GM21825 (cell line): Measurements from ENCODE around the gene USF1.
"Not testable (repeated sequence)": the region's sequence is repeated elsewhere in the genome, so short reads cannot be mapped to it uniquely, and the experiment has no call there.

Source experiments
- ATAC-seq: cut with Tn5 transposase; IDR thresholded peaks from one replicate; pipeline ENCODE4 v1.9.1; 2021; ENCODE audit warnings: mild to moderate bottlenecking, moderate library complexity; ENCODE audit not compliant: unreplicated experiment

Gene USF1

GRCh38 chr1:161079436-161080110 lies 33.8 kb upstream of the USF1 start:
- ATAC-seq, result no peak

DNA sequence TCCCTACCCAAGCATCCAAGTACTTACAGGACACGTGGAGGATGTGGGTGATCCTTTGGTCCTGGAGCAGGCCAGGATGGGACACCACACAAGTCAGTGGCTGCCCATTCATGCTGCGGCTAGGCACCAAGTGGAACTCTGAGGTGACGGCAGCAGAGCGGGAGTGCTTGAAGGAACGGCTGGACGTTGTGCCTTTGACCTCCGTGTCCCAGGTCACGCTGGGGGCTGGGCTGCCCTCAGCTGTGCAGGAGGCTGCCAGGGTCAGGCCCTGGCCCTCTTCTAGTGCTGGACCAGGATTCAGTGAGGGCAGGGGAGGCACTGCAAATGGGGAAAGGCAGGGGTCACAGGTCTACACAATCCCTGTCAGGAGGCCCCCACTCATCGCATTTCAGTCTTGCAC lies 31.6 kb upstream of the USF1 start:
- no peak for ATAC-seq

DNA sequence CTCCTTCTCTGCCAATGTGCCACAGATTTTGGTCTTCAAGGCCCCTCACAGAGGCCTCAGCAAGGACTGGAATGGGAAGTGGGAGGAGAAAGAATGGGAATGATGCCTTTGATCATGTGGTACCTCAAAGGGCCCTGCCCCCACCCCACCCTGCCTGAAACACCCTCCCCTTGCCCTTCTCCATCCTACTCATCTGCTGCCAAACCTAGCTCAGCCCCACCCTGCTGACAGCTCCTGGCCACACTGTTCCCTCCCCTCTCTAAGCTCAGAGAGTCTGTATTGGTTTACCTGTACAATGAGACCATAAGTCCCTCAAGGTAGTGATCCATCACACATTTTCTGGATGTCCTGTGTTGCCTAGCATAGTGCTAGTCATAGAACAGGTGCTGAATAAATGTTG lies 30.6 kb upstream of the USF1 start:
- ATAC-seq, result no peak

DNA sequence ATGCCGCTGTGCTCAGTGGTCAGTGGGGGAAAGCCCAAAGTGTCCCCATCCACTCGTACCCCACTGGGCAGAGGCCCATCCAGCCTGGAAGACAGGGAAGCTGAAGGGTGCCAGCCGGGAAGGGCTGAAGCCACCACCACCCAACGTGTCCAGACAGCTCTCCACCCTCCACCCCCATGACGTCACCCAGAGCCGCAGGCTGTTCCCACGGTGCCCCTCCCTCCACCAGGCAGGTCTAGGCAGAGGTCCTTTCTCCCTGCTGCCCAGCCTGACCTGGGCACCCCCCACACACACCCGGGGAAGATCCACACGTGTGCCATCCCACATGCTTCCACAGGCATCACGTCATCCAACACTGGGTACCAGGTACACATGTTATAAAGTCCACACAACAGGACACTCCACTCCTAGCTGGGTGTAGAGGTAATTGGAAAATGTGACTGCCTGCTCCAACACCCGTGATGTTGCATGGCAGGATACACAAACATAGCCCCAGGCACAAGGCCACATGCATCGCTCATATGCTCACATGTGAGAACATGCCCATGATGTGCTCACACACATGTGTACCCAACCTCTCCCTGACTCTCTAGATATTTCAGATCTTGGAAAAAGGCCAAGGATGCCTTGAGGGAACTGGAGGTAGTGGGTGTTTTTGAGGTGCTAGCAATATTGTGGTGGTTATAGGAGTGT lies 29.0 kb upstream of the USF1 start:
- no peak for ATAC-seq

GRCh38 chr1:161073474-161074121 lies 27.8 kb upstream of the USF1 start:
- no peak for ATAC-seq

DNA sequence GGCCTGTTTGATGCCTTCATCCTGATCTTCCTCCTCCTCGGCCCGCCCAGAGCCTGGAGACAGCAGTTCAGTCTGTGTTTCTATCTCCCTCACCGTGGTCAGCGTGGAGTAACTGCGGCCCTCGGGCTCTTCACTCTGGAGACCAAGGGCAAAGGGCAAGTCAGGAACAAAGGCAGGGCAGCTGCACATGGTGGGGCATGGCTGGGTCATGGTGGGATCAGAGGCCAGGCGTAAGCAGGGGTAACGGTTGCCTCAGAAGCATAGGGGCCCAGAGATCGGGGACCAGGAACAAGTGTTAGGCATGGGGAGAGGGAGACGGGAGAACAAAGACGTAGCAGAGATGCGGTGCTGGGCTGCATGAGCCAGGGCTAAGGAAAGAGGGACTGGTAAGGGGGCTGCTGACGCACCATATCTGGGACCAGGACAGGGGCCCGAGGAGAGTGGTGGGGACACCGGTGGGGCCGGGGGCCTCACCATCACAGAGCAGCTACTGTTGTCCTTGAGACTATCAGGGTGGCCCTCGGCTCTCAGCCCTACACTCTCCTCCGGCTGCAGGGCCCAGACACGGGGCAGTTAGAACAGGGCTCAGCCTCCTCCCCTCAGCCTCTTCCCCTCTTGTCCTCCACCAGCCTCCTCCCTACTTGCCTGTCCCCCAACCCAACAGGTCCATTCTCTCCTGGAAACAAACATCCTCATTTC lies 27.1 kb upstream of the USF1 start:
- ATAC-seq, result no peak

- no peak for ATAC-seq
These were observed 26.2 kb upstream of the USF1 start for GRCh38 chr1:161071886-161072371.

GRCh38 chr1:161070761-161071160 lies 25.0 kb upstream of the USF1 start:
- no peak for ATAC-seq

DNA sequence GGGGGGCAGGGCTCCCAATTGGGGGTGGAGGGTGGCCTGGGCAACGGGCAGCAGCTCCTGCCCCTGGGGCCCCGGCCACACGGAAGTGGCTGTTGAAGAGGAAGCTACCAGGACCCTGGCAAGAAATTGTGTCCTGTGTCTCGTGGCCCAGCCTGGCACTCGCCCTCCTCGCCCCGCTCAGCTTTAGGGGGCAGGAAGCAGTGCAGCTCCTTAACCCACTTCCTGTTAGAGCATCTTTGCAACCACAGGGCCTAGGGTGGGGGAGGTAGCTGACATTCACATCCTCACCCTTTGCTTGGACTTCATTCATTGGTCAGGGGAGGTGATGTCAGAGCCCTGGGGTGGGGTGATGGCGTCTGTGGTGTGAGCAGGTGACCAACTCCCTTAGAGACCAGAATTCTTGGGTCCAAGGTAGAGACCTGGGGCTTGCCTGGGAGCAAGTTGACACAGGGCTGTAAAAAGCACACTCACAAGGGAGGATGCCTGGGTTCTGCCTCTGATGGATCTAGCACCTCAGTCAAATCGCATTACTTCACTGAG lies 24.0 kb upstream of the USF1 start, which contains the start of gene ARHGAP30:
ARHGAP30 (minus strand) TSS at position 161 of the 540 bp plus-strand sequence. CDS start 267 bp downstream, outside the sequence.
- peak; percentile 79 for ATAC-seq

DNA sequence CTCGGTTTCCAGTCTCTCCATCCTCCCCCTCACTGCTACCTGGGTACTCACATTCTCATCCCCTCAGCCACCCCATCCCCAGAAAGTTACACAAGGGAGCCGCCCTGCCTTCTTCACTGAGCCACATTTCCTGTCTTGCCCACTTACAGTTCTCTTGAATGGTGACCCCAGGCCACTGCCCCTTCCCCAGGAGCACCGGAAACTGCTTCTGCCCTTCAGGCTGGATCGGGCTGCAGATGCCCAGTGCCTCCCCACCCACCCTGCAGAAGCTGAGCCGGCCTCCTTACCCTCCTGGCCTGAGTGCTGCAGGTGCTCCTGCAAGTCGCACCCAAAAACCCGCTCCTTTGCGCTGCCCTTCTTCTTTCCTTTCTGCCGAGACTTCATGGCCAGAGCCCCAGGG lies 23.5 kb upstream of the USF1 start:
- ATAC-seq, result peak; percentile 3

DNA sequence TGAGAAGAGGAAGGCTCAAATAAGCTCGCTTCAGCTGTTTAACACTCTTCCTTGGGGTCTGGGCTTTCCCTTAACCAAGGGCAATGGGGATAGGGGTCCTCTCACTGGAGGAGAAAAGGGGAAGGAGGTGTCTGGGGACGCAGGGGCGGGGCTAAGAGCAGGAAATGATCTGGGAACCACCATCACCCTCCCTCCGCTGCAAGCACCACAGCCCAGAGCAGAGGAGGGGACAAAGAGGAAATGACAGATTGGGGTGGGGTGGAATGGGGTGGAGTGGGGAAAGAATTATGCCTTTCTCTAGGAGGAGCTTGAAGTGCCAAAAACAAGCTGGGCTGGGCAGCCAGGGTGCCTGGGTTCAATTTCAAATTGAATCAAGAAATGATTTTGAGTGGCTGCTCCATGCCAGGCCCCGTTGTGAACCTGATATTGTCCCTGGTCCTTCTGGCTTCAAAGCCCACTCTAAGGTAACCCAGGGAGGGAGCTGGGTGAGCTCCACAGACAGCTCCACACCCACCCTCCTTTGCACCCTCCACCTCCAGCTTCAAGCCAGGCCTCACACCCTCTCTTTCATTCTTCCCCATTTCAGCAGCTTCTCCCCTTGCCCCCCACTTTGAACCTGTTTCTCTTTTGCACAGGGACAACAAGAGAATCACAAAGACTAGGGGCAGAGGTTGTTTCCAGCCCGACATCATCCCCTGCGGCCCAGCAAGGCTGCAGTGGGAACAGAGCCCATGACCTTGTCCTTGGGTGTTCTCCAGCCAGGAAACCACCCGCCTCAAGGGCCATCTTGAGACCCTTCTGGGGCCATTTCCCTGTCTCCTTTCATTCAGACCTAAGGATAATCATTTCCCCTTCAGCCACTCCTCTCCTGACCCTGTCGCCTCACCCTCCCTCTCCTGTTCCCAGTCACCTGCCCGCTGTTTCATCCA lies 22.8 kb upstream of the USF1 start:
- ATAC-seq, result peak; percentile 57

GRCh38 chr1:161066694-161067093 lies 20.9 kb upstream of the USF1 start:
- no peak for ATAC-seq

- ATAC-seq, result not testable (repeated sequence)
These were observed 19.9 kb upstream of the USF1 start for GRCh38 chr1:161065681-161066080.

GRCh38 chr1:161063936-161064335 lies 18.2 kb upstream of the USF1 start:
- ATAC-seq, result not testable (repeated sequence)

DNA sequence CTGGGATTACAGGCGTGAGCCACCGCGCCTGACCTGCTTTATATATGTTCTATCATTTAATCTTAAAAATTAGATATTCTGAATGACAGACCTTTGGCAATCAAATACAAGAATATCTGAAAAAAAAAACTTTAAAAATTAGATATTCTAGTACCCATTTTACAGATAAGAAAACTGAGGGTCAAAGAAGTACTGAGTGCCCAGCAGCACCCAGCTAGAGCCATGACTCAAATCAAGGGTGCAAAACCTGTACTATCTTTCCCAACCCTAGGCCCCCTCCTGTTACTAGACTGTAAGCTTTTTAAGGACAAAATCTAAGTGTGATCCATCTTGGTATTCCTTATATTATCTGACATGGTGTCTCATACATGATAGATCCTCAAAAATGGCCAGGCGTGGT lies 15.6 kb upstream of the USF1 start:
- ATAC-seq, result no peak

- no peak for ATAC-seq
These were observed 13.5 kb upstream of the USF1 start for GRCh38 chr1:161059293-161059692.

DNA sequence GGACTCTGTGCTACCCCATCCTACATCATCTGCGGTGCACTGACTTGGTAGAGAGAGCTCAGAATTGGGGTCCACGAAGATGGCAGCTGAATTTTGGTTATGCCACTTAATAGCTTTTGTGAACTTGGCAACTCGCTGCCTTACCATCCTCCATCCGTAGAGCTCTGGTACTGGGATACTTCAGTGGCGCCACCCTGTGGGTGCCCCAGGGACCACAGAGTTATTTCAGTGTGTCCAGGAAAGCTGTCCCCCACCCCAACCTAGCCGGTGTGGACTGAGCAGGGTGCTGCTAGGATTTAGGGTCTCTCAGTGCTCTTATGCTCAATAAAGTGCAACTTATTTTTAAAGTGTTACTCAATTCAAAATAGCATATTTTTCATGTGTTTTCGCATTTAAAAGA lies 9.0 kb upstream of the USF1 start:
- ATAC-seq, result no peak

GRCh38 chr1:161054232-161054631 lies 8.5 kb upstream of the USF1 start:
- ATAC-seq, result no peak

DNA sequence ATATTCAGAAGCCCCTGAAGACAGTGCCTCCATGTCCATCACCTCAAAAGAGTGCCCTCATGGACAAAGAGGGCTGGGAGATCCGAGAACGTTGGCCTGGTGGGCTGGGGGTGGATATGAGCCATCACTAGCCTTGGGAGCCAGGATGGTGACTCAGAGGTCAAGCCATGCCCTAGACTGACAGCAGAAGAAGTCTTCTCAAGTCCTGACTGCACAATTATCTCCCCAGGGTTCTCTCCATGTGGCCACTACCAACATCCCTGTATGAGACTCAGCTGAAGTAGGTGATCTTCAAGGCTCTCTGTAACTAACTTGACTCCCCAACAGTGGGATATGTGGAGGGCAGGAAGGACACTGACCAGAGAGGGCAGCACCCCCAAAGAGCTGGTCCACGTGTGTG lies 7.1 kb upstream of the USF1 start:
- ATAC-seq, result no peak

- ATAC-seq, result no peak
These were observed 5.4 kb upstream of the USF1 start for GRCh38 chr1:161051219-161051618.
